DND-41 (cell line): Measurements from ENCODE around the gene STAT4.

ENCODE experiments used
- ATAC-seq: fragments of 200-7000 bp; cut with Tn5 transposase; 3 replicates; pipeline ENCODE4 v1.9.1; 2021; ENCODE audit warnings: low read depth; ENCODE audit not compliant: insufficient read depth
- DNase-seq: peaks from one replicate; pipeline ENCODE4 v3.0.0-alpha.2; 2020
- H2AFZ ChIP-seq: 2 replicates; pipeline ENCODE4 v1.6.0; 2012; ENCODE audit warnings: low read depth, low read length
- H3K27ac ChIP-seq: 2 replicates; pipeline ENCODE4 v1.5.1; 2012; ENCODE audit warnings: low read length, inconsistent platforms
- H3K27me3 ChIP-seq: fragments of 200-600 bp; sonication (generic); 2 replicates; pipeline ENCODE4 v1.6.0; 2012; ENCODE audit warnings: low read length, mild to moderate bottlenecking, inconsistent platforms; ENCODE audit not compliant: insufficient read depth, poor library complexity
- H3K36me3 ChIP-seq: 2 replicates; pipeline ENCODE4 v1.5.1; 2012; ENCODE audit warnings: low read length, inconsistent platforms; ENCODE audit not compliant: insufficient read depth
- H3K4me1 ChIP-seq: 2 replicates; pipeline ENCODE4 v1.5.1; 2012; ENCODE audit warnings: mild to moderate bottlenecking, low read length; ENCODE audit not compliant: insufficient read depth
- H3K4me2 ChIP-seq: 2 replicates; pipeline ENCODE4 v1.6.0; 2012; ENCODE audit warnings: mild to moderate bottlenecking, moderate library complexity, low read length, inconsistent platforms; ENCODE audit not compliant: insufficient read depth
- H3K4me3 ChIP-seq, 2 experiments: fragments of 200-600 bp in 1 of 2; shearing (Covaris generic) in 1 of 2; 2 replicates each; pipeline ENCODE4 v1.5.1; 2012 to 2016; ENCODE audit warnings: inconsistent platforms in 2 of 2, low read length in 2 of 2, mild to moderate bottlenecking in 2 of 2, low read depth in 1 of 2, moderate library complexity in 1 of 2
- H3K79me2 ChIP-seq: 2 replicates; pipeline ENCODE4 v1.6.0; 2012; ENCODE audit warnings: low read length, inconsistent platforms; ENCODE audit not compliant: insufficient read depth
- H3K9ac ChIP-seq: 2 replicates; pipeline ENCODE4 v1.6.0; 2012; ENCODE audit warnings: low read depth, mild to moderate bottlenecking, inconsistent platforms, low read length, moderate library complexity
- H3K9me3 ChIP-seq: 2 replicates; pipeline ENCODE4 v1.5.1; 2012; ENCODE audit warnings: low read length, moderate library complexity, mild to moderate bottlenecking, inconsistent platforms; ENCODE audit not compliant: insufficient read depth, severe bottlenecking
- H4K20me1 ChIP-seq: 2 replicates; pipeline ENCODE4 v1.6.0; 2012; ENCODE audit warnings: low read length; ENCODE audit not compliant: insufficient read depth
- EZH2 ChIP-seq: IDR thresholded peaks from 3 replicates; pipeline ENCODE4 v1.6.1; 2012; ENCODE audit warnings: borderline replicate concordance, low read depth, mild to moderate bottlenecking, moderate library complexity, low read length, inconsistent platforms; ENCODE audit not compliant: severe bottlenecking
- TF ChIP-seq, protein P1 (sequence below): IDR thresholded peaks from 2 replicates; pipeline ENCODE4 v1.5.1; 2012; ENCODE audit warnings: borderline replicate concordance, low read length, moderate library complexity, mild to moderate bottlenecking; ENCODE audit not compliant: poor library complexity, severe bottlenecking; ENCODE audit errors: extremely low read depth

Gene STAT4

GRCh38 chr2:190986221-190986953 is 164.4 kb downstream of the STAT4 start:
- H3K4me1 ChIP-seq: peaks cover 25% of the 10 kb centered on the region
- H4K20me1 ChIP-seq: no peaks in the 10 kb centered on the region
- no peak overlapping the region for H2AFZ ChIP-seq
- H3K79me2 ChIP-seq: no peaks in the 10 kb centered on the region
- H3K4me3 ChIP-seq: no peak overlapping the region
- peak overlapping the region; percentile 77 for H3K27ac ChIP-seq
- H3K9me3 ChIP-seq: no peaks in the 10 kb centered on the region
- peak overlapping the region; percentile 16; the same call in 1 of the 2 replicates for H3K9ac ChIP-seq
- no peaks in the 10 kb centered on the region for H3K27me3 ChIP-seq
- peaks cover 94% of the 10 kb centered on the region for H3K36me3 ChIP-seq
- peak; percentile 85 for DNase-seq
- peak; percentile 95 for ATAC-seq
- no peak for TF ChIP-seq EZH2
- TF ChIP-seq, protein P1, sequence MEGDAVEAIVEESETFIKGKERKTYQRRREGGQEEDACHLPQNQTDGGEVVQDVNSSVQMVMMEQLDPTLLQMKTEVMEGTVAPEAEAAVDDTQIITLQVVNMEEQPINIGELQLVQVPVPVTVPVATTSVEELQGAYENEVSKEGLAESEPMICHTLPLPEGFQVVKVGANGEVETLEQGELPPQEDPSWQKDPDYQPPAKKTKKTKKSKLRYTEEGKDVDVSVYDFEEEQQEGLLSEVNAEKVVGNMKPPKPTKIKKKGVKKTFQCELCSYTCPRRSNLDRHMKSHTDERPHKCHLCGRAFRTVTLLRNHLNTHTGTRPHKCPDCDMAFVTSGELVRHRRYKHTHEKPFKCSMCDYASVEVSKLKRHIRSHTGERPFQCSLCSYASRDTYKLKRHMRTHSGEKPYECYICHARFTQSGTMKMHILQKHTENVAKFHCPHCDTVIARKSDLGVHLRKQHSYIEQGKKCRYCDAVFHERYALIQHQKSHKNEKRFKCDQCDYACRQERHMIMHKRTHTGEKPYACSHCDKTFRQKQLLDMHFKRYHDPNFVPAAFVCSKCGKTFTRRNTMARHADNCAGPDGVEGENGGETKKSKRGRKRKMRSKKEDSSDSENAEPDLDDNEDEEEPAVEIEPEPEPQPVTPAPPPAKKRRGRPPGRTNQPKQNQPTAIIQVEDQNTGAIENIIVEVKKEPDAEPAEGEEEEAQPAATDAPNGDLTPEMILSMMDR: peak; percentile 17
- H3K4me2 ChIP-seq: peak overlapping the region; percentile 28

- DNase-seq: no peak
Measured at GRCh38 chr2:190984595-190984994, 166.2 kb downstream of the STAT4 start.

DNA sequence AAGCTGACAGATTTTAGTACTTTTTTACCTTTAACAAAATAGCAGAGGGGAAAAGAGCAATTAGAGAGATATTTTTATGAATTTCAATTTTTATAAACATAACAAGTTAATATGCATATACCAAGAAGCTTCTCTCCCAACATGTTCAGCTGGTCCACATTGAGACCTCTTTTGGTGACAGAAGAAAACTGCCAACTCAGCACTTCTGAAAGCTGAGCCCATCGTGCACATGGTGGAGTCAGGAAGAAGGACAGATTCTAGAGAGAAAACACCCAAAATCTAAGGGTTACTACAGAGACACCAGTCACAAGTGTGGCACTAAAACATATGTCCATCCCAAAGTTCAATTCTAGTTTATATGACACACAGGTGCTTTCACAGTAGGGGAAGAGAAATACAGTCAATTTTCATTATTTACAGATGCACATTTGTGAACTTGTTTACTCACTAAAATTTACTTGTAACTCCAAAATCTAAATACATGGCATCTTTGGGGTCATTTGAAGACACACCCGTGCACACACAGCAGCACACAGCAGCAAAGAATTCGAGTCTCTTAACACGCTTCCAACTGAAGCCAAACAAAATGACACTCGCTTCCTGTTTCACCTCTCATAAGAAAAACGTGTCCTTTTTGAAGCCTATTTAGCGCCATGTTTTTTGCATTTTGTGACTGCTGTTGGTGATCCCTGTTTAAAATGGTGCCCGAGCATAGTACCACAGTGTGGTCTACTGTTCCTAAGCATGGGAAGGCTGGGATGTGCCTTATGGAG is 168.3 kb downstream of the STAT4 start:
- TF ChIP-seq, protein P1: no peak
- no peak for TF ChIP-seq EZH2
- no peak for DNase-seq
- Histone ChIP-seq H2AFZ (no peak overlapping the region), H3K79me2 (no peaks in the 10 kb centered on the region), H3K27me3 (no peaks in the 10 kb centered on the region), H3K36me3 (peaks cover 95% of the 10 kb centered on the region), H3K9ac (no peak overlapping the region), H3K4me1 (peaks cover 21% of the 10 kb centered on the region), H3K27ac (no peak overlapping the region), H3K4me2 (no peak overlapping the region), H3K4me3 (no peak overlapping the region), H4K20me1 (no peaks in the 10 kb centered on the region), H3K9me3 (no peaks in the 10 kb centered on the region)
- no peak for ATAC-seq

More at GRCh38 chr2:190984595-190984994, 166.2 kb downstream of the STAT4 start:
- H2AFZ ChIP-seq: no peak overlapping the region
- H3K9me3 ChIP-seq: no peaks in the 10 kb centered on the region
- no peak for ATAC-seq
- no peak overlapping the region for H3K4me3 ChIP-seq
- H3K27ac ChIP-seq: no peak overlapping the region
- H3K4me2 ChIP-seq: no peak overlapping the region
- H3K36me3 ChIP-seq: peaks cover 94% of the 10 kb centered on the region
- H4K20me1 ChIP-seq: no peaks in the 10 kb centered on the region
- no peaks in the 10 kb centered on the region for H3K79me2 ChIP-seq
- no peaks in the 10 kb centered on the region for H3K27me3 ChIP-seq
- no peak overlapping the region for H3K9ac ChIP-seq
- TF ChIP-seq, protein P1: no peak
- TF ChIP-seq EZH2: no peak
- H3K4me1 ChIP-seq: peaks cover 25% of the 10 kb centered on the region
